GM21576 (cell line): ENCODE data around the gene PTPN21.

Experiments
- ATAC-seq: cut with Tn5 transposase; IDR thresholded peaks from one replicate; pipeline ENCODE4 v1.9.1; 2021; ENCODE audit warnings: mild to moderate bottlenecking, moderate library complexity; ENCODE audit not compliant: unreplicated experiment

PTPN21 gene

DNA sequence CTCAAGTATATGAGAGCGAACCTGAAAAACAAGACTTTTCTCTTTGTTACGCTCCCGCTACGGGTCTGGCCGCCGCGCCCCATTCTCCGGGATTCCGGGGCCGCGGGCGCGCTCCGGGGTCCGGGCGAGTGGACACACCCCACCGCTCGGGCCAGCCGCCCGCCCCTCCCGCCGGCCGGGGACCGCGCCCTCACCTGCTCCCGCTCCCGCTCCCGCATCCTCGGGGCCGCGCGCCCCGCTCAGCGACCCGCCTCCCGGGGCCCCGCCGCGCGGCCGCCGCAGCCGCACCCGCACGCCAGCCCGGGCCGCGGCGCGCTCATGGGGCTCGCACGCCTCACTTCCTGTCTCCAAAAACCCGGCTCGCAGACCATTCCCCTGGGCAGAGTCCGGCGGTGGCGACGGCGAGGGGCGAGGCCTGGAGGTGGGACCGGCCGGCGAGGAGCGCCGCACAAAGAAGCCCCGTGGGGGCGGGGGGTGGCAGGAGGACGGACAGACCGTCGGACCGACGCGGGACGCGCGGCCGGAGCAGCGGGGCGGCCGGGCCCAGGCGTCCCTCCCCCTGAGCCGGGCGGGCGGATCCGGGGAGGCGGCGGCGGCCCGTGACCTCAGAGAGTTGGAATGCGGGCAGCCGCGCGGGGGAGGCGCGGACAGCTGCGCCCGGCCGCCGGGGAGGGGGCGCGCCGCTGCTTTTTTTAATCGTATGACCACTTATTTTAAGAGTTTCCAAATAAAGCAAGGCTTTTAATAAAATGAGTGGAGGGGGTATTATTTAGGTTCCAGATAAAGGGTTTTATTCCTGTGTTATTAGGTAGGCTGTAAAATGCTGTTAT is at the start of gene PTPN21:
TSS of gene PTPN21 (minus strand) at position 551 of the 830 bp plus-strand sequence. CDS start 4,590 bp downstream, outside the sequence.
- ATAC-seq, result no peak

- ATAC-seq, result no peak
These were observed 49.4 kb upstream of the PTPN21 start for GRCh38 chr14:88604212-88604611.

DNA sequence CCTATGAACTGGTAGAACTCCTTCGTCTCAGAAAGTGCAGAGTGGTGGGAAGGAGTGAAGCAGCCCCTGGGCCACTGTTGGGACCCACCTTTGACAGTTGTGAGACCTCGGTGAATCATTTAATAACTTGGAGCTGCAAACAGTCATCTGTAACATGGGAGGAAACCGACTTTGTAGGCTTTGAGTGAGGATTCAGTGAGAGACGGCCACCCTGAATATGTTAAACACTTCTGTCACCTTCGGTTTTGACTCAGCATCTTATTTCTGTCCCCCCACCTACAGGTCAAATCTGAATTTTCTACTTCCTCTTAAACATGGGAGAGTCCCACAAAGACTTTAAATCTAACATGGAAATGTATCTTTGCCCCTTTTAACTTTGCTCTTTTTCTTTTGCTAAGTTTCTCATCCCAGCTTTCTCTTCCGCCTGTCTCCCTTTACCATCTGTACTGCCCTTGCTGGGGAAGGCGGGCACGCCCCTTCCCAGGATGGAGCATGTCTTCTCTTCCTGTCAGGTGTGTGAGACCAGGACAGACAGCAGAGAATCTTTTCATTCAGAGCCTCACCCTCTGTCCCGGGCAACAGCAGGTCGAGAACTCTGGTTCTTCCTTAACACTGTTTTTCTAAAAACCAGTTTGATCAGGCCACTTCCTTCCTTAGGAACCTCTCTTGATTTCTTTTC is 45.1 kb upstream of the PTPN21 start:
- ATAC-seq, result peak; percentile 90

- ATAC-seq, result peak; percentile 37
These were observed 44.5 kb upstream of the PTPN21 start for GRCh38 chr14:88599326-88599725.

- ATAC-seq, result no peak
These were observed 43.4 kb upstream of the PTPN21 start for GRCh38 chr14:88598097-88598675.

DNA sequence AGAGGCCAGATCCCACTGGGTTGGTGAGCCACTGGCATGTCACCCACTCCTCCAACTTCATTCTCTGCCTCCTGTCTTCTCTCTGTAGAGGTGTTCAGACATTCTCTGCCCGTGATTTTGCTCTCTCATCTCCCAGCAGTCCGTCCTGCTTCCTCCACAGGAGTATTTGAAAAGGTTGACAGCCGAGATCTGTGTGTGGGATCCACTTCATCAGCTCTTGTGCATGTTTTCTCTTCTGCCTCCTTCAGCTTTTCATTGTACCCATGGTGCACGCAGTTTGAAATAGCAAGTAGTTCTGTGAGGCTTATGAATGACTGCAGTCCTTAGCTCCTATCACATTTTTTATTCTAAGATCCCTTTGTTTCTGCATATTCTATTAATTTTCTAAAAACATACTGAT is 42.8 kb upstream of the PTPN21 start:
- ATAC-seq, result no peak

DNA sequence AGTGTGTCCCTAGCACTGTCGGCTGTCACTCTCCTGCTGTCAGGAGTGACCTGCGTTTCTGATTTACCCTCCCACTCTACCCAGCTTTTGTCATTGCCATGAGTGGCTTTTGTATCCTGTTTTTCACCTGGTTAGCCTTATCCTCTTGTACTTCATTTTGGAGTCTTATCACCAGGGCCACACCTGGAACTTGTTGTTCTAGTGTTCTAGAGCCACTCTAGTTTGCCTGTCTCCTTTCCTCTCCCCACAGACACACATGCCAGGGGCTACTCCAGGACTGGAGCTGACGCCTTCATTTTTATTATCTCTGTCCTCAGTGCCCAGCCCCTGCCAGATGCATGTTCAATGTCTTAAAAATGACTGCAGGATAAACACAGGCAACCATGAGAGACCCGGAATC is 42.2 kb upstream of the PTPN21 start:
- no peak for ATAC-seq

DNA sequence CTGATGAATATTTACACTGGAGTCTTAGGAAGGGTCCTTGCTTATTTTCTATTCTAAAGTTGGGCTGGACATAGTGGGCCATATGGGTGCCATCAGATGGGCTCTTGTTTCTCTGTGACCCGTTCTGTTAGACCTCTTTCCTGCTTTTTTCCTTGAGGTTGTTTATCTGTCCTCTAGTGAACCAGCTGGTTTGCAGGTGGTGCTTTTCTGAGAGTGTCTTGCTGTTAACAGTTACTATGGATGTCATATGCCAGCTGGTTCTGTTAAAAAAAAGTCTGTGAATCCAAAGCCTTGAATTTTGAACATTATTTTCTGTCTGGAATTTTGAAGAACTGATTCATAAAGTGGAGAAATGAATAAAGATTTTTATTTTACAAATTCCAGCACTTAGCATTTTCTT is 37.2 kb upstream of the PTPN21 start:
- no peak for ATAC-seq

DNA sequence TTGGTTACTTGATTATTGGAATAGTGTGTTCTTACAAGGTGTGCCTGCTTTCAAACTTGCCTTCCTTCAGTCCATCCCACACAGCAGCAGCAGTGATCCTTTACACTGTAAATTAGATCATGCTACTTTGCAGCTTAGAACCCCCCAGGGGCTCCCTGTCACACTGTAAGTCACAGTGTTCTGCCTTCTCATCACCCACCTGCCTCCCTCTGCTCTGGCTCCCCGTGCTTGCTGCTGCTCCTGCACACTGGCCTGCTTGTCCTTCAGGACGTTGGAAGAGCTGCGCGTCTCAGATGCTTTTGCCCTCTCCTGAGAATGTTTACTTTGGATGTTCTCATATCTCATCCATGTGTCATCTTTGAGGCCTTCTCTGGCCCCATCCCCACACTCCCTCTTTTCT is 35.4 kb upstream of the PTPN21 start:
- no peak for ATAC-seq

DNA sequence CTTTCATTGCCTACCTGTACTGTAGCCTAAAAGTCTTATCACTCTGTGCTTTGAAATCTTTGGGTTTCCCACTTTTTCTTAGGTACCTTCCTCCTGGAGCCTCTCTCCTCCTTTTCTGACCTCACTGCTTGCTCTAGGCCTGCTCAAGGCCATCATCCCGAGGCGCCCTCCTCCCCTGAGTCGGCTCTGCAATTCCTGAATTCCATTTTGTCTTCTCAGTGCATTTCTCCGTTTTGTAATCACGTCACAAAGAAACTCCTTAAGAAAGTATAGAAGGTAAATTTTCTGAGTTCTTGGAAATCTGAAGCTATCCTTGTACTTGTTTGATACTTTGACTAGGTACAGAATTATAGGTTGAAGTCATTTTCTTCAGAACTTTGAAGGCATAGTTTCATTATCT is 33.3 kb upstream of the PTPN21 start:
- ATAC-seq, result no peak

- ATAC-seq, result no peak
These were observed 29.6 kb upstream of the PTPN21 start for GRCh38 chr14:88584451-88584850.

DNA sequence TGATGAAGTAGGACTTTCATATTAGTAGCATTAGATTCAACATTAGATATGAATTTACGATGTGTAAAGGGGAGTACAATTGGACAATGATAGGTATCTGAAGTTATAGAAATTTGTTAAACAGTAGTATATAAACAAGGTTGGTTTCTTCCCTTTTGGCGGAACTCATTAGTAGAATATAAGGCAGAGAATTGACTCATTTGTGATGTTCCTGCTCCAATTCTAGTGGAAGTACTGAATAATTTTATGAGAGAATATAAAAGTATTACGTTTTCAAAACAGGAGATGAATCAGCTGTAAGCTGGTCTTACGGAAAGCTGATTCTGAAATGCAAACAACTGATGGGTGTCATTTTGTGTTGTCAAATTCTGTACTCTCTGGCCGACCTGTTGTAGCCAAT is 21.4 kb upstream of the PTPN21 start:
- no peak for ATAC-seq

GRCh38 chr14:88572117-88572516 is 17.3 kb upstream of the PTPN21 start:
- no peak for ATAC-seq

DNA sequence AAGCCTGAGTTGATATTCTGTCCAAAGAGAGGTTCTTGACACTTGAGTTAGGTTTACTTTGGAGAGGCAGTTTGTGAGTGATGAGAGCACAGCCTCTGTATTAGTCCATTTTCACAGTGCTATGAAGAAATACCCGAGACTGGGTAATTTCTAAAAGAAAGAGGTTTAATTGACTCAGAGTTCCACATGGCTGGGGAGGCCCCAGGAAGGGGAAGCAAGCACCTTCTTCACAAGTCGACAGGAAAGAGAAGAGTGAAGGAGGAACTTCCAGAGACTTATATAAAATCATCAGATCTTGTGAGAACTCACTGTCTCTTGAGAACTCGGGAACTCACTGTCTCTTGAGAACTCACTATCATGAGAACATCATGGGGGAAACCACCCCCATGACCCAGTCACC is 13.4 kb upstream of the PTPN21 start:
- ATAC-seq, result no peak

- no peak for ATAC-seq
These were observed 10.6 kb upstream of the PTPN21 start for GRCh38 chr14:88565427-88565826.

DNA sequence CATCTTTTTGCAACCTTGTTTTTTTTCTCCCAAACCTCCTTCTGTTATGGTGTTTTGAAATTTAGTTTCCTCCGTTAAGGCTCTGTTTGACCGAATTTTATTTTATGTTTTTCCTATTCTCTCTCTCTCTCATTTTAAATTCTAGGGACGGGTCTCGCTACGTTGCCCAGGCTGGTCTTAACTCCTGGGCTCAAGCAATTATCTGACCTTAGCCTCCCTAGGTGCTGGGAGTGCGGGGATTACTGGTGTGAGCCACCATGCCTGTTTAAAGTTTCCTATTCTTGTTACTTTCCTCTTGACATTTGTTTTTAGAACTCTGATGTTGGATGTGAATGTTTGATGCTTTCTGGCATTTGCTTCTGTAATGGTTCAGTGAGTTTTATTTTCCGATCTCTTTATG is 9.0 kb upstream of the PTPN21 start:
- ATAC-seq, result no peak

GRCh38 chr14:88562831-88563686 is 8.3 kb upstream of the PTPN21 start, which contains the start of gene ZC3H14:
Gene ZC3H14, plus strand, starts transcription at chr14:88563037. Its CDS starts 97 bp downstream, at chr14:88563134.
- ATAC-seq, result peak; percentile 95

DNA sequence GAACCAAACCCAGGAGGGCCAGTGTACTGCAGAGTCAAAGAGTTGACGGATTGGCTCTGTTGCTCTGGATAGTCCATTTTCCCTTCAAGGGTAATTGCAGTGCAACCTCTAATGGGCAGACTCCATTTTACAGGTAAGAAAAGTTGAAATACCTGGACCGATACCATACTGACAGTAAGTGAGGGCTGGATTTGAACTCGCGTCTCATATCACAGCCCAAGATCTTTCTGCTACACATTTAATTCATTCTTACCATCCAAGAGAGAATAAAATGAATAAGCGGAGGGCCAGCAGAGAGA is 7.7 kb upstream of the PTPN21 start:
- ATAC-seq, result no peak

GRCh38 chr14:88559852-88560251 is 5.0 kb upstream of the PTPN21 start:
- ATAC-seq, result no peak

- ATAC-seq, result no peak
These were observed 1.8 kb upstream of the PTPN21 start for GRCh38 chr14:88556581-88556980.

DNA sequence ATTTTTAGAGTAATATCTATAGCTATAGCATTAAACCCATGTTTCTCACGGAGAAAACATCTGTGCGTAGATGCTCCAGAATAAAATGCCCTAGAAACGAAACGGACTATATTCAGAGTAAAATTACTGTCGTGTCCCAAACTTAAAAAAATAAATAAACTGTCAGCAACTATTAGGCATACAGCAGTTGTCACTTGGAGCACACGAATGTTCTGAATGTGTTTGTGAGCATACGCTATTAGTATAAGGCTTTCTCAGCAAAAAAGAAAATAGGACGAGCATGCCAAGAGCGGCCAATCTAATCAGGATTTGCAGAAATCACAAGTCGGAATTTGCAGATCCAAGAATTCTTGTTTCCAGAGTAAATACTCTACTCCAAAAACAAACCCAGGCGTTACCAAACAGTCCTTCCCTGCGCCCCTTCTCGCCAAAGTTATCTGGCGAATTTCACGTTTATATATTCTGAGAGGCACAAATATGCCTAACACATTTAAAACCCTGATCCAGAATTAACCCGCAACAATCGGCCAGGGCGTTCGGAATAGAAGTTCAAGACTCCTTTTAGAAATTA is 836 bp downstream of the PTPN21 start:
- ATAC-seq, result no peak
